NB4 (cell line): ENCODE results near the gene GMDS.

ENCODE experiments used
- POLR2A ChIP-seq: IDR thresholded peaks from 2 replicates; pipeline ENCODE4 v1.6.1; 2011; ENCODE audit warnings: mild to moderate bottlenecking; ENCODE audit not compliant: insufficient read length; ENCODE audit errors: extremely low read depth
- TF ChIP-seq, protein P1 (sequence below): IDR thresholded peaks from one replicate; pipeline ENCODE4 v1.5.1; 2012; ENCODE audit warnings: low read depth, low read length
- TF ChIP-seq, protein P2 (sequence below): IDR thresholded peaks from 2 replicates; pipeline ENCODE4 v1.6.1; 2011; ENCODE audit warnings: low read depth, low read length

DNA sequence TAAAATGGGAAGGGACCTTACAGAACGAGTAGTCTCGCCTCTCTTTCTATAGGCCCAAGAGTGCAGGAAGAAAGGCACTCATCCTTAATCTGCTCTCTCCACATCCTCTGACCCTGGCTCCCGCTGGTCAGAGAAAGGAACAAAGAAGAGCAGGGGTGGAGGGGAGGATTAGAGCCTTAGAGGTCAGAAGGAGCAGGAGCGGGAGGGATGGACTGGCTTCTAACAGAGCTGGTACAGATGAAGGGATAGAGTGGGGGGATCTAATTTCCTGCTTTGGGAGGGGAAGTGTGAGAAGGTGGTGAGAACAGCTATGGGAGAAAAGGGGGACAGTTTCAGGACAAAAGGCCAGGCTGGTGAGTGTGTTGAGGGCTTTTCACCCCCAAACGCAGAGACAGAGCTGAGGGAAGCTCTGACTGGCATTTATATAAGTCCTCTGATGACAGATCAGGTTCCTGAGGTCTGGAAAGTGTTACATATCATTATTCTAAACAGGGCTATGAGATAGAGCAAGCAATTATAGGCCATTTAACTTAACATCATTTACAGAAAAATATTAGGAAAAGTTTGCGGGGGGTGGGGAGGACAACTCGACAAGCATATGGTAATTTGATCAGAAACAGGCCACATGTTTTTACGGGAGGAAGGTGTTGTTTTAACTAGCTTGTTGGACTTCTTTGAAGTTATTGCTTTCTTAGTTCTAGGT, 524.6 kb downstream of the GMDS start:
- TF ChIP-seq, protein P1, sequence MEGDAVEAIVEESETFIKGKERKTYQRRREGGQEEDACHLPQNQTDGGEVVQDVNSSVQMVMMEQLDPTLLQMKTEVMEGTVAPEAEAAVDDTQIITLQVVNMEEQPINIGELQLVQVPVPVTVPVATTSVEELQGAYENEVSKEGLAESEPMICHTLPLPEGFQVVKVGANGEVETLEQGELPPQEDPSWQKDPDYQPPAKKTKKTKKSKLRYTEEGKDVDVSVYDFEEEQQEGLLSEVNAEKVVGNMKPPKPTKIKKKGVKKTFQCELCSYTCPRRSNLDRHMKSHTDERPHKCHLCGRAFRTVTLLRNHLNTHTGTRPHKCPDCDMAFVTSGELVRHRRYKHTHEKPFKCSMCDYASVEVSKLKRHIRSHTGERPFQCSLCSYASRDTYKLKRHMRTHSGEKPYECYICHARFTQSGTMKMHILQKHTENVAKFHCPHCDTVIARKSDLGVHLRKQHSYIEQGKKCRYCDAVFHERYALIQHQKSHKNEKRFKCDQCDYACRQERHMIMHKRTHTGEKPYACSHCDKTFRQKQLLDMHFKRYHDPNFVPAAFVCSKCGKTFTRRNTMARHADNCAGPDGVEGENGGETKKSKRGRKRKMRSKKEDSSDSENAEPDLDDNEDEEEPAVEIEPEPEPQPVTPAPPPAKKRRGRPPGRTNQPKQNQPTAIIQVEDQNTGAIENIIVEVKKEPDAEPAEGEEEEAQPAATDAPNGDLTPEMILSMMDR: no peak
- TF ChIP-seq POLR2A: no peak
- TF ChIP-seq, protein P2, sequence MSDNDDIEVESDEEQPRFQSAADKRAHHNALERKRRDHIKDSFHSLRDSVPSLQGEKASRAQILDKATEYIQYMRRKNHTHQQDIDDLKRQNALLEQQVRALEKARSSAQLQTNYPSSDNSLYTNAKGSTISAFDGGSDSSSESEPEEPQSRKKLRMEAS: no peak
